ENCODE data around the gene RARRES2.
"Not testable (repeated sequence)": the region's sequence is repeated elsewhere in the genome, so short reads cannot be mapped to it uniquely, and the experiment has no call there.

GRCh38 chr7:150385884-150386283 is 44.5 kb upstream of the RARRES2 start:
- not testable (repeated sequence) for TF ChIP-seq EZH2 (IDR thresholded peaks at IDR 0.05; ENCODE audit: insufficient read depth, poor library complexity, severe bottlenecking); EZH2phosphoT487 (IDR thresholded peaks at IDR 0.05; ENCODE audit: insufficient read depth, low read depth)

Measured in GM23248 (cell line).